ENCODE measurements around the gene HS6ST3.

The HS6ST3 gene

DNA sequence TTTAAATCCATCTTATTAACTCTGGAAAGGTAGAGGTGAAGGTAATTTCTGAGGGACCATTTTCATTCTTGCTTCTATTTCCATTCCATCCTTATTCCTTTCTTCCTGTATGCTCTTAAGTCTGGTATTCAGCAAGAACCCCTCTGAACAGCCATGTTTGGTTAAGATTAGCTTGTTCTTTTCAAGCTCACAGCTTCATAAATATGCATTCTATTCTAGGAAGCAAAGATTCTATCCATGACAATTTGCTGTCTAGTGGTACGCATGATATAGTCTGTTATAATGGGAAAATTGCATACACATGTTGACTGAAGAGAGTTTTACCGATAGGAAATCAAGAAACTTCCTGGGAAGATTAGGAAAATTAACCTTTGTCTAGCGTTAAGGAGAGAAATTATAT, 218.7 kb downstream of the HS6ST3 start:
- DNase-seq (ENCODE audit: low read depth in 2 of 2) = no peak

DNA sequence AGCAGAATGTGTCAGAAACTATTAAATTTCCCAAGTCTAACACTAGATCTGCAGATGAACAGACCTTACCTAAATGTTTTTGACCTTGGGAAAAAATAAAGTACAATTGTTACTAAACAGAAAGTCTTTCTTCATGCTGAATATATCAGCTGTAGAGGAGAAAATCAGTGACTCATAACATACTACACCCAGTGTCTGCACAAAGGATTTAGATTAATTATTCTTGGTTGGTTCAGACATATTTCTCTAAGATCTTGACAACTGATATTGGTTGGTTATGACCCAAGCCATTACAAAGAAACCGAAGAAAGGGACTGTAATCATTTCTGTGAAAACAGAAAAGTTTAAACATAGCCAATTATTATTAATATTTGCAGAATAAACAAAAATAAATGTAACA, 225.1 kb downstream of the HS6ST3 start:
- no peak for DNase-seq (ENCODE audit: low read depth in 2 of 2)

DNA sequence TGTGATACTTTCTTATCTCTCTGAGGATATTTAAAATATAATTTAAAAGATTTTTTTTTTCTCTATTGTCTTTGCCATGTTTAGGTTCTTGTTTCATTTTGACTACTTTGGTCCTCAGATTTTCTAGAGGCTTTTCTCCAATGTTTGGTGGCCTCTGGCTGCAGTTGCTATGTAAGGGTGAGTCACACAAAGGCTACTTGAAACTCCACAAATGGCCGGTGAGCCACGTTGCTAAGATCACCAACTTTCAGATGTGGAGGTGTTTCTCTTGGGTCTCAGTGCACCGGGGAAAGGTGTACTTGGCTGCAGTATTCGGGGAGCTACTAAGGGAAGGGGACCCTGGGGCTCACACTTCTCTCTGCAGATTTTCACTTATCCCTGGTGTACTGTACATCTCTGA, 248.1 kb downstream of the HS6ST3 start:
- no peak for DNase-seq (ENCODE audit: low read depth in 2 of 2)

DNA sequence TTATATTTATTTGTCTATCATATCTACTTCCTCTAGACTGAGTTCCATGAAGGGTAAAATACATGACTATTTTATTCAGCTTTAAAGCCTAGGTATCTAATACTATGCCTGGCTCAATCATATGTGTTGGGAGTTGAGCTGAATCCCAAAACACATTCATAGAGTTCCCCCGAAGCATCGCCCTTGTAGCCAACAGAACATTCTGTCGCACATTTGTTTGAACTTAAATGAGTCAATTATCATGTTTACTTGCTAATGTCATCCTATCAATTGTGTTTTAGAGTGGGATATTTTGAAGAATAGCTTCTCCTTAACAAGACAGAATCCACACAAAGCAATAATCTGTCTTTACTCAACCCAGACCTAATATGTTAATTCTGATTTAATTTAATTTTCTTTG, 252.4 kb downstream of the HS6ST3 start:
- no peak for DNase-seq (ENCODE audit: low read depth in 2 of 2)

DNA sequence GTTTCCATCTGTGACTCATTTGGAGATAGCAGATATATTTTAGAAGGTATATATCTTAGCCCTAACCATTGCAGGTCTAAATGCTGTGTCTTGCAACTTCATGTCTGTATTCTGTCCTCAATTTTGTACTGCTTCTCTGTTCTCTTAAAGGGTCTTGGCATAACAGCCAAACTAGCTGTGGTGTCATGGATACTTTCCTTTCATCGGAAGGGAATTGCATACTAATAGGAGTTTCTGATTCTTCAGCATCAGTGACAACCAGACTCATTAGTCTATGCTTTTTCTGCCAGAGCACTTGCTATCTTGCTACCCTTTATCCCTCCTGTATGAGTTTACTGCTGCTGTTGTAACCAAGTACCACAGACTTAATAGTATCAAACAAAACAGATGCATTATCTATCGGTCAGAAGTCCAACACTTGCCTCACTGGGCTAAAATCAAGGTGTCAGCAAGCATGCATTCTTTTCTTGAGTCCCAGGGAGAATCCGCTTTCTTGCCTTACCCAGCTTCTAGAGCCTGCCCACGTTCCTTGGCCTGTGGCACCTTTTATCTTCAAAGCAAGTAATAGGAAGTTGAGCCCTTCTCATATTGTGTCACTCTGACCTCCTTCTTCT, 253.1 kb downstream of the HS6ST3 start:
- no peak for DNase-seq (ENCODE audit: low read depth in 2 of 2)

DNA sequence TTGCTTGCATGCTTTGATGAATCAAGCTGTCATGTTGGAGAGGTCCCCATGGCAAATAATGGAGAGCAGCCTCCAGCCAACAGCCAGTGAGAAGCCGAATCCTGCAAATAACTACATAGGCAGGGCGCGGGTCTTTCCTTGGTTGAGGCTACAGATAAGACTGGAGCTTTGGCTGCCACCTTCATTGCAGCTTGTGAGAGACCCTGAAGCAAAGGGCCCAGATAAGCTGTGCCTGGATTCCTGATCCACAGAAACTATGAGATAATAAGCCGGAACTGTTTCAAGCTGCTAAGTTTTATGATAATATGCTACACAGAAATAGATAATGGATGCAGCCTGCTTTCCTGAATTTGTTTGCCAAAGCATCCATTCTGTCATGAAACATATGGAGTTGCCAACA, 257.0 kb downstream of the HS6ST3 start:
- DNase-seq (ENCODE audit: low read depth in 2 of 2) = no peak

DNA sequence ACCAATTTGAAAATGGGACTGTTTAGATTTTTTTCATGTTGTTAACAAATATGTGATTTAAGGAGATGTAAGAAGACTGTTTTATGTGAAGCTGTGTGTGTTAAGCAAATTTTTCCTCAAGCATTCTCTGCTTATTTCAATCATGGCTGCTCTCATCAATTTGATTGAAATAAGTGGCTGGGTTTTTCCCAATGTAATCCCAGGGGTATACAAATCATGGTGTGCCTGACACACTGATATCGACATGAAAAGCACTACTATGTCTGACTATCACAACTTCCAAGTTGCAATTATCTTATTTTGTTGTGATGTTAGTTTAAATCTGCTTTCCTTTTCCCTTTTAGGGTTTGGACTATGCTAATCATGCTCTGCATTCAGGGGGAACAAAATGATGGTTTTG, 283.7 kb downstream of the HS6ST3 start:
- no peak for DNase-seq (ENCODE audit: low read depth in 2 of 2)

DNA sequence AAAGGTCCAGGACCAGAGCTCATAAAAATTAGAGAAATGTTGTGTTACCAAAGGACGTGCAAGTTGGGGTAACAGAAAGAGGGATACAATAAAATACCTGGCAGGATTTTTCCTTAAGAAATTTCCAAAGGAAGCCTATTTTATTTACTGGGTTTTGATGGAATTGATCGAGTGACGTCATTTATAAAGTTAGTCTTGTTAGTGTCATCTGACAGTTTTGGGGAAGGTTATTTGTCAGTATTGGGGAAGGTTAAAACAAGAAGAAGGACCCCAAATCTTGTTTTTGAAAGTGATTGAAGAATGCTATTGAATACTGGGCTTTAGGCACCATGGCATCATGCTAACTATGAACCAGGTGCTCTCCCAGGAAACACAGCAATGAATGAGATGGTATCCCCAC, 287.9 kb downstream of the HS6ST3 start:
- no peak for DNase-seq (ENCODE audit: low read depth in 2 of 2)

DNA sequence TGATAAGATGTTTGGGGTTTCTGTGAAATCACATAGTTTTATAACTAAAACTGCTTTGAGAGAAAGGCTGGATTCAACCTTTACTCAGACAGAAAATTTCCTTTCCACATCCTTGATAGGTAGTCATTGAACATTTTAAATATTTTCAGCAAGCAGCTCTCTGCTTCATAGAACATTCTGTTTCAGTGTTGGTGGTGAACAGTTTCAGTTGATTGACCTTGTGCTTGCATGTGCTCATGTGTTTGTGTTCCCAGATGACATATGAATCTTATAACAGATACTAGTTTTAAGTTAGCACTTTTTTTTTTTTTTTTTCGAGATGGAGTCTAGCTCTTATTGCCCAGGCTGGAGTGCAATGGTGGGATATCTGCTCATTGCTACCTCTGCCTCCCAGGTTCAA, 290.1 kb downstream of the HS6ST3 start:
- DNase-seq (ENCODE audit: low read depth in 2 of 2) = no peak

DNA sequence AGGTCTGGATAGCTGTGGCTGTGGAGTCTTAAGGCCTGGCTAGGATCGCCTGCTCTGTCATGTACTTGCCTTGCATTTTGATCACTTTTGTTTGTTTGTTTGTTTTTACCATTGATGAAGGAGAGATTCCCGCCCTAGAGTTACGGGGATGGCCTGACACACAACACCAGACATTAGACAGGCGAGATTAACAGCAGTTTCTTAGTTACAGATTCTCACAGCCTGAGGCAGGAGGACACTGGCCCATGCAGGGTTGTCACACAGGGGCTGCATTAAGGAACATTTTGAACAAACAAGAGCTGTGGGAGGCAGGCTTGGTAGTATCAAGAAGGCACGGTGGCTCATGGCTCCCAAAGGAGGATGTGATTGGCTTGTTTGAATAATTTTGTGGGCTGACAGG, 291.8 kb downstream of the HS6ST3 start:
- no peak for DNase-seq (ENCODE audit: low read depth in 2 of 2)

DNA sequence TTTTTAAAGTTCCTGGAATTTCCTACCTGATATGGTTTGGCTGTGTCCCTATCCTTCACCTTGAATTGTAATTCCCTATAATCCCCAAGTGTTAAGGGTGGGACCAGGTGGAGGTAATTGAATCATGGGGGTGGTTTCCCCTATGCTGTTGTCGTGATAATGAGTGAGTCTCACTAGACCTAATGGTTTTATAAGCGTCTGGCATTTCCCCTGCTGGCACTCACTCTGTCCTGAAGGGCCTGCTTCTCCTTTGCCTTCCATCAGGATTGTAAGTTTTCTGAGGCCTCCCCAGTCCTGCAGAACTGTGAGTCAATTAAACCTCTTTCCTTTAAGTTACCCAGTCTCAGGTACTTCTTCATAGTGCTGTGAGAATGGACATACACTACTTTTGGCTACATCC, 298.7 kb downstream of the HS6ST3 start:
- no peak for DNase-seq (ENCODE audit: low read depth in 2 of 2)

DNA sequence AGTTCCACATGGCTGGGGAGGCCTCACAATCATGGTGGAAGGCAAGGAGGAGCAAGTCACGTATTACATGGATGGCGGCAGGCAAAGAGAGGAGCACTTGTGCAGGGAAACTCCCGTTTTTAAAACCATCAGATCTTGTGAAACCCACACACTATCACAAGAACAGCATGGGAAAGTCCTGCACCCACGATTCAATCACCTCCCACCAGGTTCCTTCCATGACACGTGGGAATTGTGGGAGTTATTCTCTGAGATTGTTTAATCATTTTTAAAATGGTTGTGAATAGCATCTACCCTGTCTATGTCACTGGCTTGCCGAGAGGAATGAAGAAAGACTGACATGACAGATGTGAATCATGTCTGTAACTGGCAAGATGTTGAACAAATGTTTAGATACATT, 301.7 kb downstream of the HS6ST3 start:
- DNase-seq (ENCODE audit: low read depth in 2 of 2) = no peak

DNA sequence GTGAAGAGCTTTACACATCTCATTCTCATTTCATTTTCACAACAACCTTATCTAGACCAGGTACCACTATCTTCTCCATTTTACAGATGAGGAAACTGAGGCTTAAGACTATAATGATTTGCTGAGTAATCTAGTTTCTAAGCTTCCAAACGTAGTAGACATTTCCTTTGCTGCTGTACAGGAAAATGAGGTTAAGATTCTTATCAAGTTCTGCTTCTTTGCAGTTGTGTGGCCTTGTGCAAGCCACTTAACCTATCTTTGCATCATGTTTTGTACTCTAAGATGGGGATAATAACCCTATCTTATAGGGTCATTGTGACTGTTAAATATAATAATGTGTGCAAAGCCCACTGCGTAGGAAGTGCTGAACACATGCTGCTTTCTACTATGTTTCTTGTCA, 307.9 kb downstream of the HS6ST3 start:
- no peak for DNase-seq (ENCODE audit: low read depth in 2 of 2)

DNA sequence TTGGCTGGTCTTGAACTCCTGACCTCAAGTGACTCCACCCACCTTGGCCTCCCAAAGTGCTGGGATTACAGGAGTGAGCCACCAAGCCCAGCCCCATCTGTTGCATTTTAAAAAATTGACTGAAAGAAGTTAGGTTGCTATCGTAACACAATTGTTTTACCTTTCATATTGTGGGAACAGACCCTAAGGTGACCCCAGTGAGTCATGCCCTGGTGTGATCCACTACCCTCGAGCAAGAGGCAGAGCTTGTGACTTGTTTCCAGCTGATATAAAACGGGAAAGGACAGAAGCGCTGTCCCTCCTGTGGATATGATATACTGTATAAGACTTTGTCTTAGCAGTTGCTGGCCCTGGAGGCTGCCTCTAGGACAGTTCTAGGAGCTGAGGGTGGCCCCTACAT, 308.6 kb downstream of the HS6ST3 start:
- DNase-seq (ENCODE audit: low read depth in 2 of 2) = no peak

DNA sequence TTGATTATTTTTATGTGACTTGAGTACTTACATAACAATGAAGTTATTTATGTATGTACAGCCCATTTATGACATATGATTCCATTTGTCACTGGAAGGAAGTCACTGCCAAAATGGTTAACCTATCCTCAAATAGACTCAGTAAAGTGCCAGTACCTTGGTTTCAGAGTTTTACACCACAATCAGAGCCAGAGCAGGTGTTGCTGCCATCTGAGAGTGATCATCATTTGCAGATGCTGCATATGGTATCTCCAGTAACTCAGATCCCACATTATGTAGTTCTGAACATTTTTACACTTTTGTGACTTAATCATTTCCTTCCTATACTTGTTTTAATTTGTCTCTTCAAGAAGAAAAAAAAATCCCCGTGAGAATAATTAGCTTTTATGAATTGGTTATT, 313.3 kb downstream of the HS6ST3 start:
- no peak for DNase-seq (ENCODE audit: low read depth in 2 of 2)

DNA sequence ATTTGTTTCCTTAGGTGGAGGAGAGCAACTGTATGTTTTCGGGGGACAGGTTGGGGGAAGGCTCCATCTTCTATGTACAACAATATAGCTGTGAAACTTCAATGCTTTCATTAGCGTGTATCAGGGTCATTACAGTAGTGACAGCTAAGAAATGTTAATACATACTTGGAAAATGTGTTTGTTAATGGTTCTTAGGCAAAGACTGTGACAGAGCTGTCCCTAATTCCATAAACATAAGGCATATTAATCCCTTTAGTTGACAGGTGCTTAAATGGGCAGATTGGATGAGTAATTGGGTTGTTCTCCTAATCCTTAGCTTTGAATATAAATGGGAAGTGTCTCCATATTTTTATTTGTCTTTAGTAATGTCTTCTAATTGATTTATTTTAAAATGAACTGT, 313.7 kb downstream of the HS6ST3 start:
- DNase-seq (ENCODE audit: low read depth in 2 of 2) = no peak

DNA sequence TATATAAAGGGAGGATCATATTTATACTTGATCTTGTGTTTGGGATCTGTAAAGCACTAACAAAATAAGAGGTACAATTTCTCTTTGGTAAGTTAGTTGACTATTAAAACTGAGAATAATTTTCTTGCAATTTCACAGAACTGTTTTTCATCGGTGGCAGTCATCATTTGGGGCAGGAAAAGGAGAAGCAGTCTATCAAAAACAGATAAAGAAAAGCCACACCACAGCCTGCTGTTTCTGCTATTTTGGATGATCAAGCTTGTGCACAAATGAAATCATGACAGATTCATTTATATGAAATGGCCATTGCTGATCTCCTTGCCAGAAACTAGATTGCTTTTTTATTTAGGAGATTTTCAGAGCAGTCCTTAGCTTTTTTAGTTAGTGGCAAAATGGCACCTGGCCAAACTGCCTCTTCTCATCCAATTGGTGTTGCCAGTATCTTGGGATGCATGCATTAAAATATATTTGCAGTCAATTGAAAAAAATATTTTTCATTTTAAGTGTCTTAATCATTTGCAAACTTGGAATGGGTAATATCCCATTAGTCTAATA, 326.0 kb downstream of the HS6ST3 start:
- DNase-seq (ENCODE audit: low read depth in 2 of 2) = no peak

DNA sequence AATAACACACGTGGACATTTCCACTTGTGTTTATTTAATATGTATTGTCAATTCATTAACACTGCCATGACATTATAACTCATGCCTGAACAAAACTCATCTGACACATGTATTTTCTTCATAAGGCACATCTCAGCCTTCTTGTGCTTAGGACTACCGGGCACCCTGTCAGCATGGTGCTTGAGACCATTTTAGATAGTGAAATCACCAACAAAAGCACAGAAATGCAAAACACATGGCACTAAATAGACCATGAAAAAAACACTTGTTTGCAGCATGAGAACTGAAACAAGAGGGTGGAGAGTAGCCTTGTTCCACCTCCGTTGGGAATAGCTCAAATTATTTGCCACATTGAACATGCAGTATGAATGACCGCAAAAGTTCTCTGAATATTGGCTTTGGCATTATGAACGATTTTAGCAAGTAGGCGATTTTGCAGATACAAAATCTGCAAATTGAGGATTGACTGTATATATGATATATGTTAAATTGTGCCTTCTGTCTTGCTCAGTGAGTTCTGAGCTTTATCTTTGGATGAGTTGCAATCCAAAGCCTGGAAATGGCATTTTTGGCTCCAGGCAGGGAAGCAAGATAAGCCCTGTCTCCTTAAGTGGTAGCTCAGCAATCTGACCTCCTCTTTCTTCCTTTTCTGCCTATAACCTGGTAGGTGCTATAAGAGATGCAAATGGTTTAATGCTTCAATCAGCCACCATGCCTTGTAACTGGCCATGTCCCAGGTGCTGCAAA, 328.2 kb downstream of the HS6ST3 start:
- DNase-seq (ENCODE audit: low read depth in 2 of 2) = no peak

DNA sequence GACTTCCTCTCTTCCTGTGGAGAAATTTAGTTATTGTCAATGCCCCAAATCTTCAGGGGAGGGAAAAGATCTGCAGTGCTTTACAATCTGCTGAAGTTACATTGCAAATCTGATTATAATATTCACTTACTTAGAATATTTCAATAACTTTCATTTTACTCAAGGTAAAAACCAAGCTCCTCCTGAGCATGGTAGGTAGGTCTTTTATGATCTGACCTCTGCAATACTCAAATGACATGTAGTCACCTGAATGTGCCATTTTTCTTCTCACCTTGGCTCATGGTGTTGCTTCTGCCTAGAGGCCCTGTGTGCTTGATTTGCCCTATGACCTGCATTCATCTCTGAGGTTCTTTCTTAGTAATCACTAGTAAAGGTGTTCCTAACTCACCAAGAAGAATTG, 331.4 kb downstream of the HS6ST3 start:
- DNase-seq (ENCODE audit: low read depth in 2 of 2) = no peak

DNA sequence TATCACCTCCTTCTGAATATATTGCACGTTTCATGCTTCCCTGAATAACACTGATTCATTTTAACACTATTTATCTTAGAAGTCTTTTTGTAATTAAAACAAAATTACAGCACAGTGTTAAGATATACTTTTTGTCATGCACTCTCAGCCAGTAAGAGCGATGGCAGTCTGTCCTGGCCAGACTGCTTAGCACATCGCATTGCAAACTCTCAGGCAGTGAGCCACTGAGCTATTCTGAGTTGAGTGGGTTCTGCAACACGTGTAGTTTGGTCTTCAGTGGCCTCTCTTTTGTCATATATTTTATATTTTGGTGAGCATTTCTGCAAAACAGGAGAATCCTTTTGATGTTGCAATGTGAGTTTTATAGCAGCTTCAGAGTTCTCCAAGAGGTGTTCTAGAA, 332.1 kb downstream of the HS6ST3 start:
- DNase-seq (ENCODE audit: low read depth in 2 of 2) = no peak

DNA sequence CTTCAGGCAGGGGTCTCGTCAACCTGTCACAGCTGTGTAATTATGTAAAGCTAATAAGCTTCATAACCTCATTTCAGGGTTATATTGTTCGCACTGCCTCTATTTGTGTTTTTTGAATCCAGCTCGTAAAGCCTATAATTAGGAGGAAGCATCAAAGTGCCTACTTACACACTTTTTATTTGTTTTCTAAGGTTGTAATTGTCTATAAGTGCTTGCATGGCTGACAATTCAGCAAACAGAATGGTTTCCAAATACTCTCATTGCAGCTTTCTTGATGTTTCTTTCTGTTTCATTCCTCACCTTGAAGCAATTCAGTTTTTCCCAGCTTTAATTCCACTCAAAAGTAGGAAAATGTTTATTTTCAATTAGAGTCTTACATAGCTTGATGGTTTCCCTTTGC, 336.3 kb downstream of the HS6ST3 start:
- DNase-seq (ENCODE audit: low read depth in 2 of 2) = no peak

DNA sequence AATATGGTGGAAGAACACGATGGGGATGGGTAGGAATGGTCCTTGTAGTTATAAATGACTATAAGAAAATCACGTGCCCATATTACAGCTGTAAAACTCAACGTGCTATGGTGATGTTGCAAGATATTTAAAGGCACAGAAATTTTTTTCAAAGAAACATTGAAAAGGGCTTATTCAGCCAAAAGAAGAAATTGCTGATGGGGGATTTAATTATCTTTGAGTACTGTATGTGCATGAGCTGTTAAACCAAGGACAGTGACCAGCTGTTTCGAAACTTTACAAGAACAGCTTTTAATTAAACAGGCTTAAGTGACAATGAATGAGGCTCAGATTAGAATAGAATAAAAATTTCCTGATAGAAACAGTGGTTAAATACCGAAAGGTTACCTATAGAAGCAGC, 339.0 kb downstream of the HS6ST3 start:
- no peak for DNase-seq (ENCODE audit: low read depth in 2 of 2)

DNA sequence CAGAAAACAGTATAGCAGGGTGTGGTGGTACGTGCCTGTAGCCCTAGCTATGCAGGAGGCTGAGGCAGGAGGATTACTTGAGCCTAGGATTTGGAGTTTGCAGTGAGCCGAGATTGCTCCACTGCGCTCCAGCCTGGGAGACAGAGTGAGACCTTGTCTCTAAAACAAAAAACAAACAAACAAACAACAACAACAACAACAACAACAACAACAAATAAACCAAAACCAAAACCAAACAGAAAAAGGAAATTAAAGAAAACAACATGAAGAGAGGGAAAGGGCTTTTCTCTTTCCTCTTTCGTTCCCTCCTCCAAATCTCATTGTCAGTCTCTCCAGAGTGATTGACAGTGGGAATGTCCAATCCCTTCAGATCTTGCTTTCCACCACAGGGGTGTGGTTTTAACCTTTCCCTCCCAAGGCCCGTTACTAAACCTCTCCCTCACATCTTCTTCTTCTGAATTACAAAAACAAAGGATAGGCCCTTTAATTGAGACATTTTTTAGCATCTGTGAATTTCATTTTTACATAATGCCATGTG, 341.2 kb downstream of the HS6ST3 start:
- no peak for DNase-seq (ENCODE audit: low read depth in 2 of 2)
